ENCODE results near the gene PLAC8.
"Not testable (repeated sequence)": the region's sequence is repeated elsewhere in the genome, so short reads cannot be mapped to it uniquely, and the experiment has no call there.

The PLAC8 gene

DNA sequence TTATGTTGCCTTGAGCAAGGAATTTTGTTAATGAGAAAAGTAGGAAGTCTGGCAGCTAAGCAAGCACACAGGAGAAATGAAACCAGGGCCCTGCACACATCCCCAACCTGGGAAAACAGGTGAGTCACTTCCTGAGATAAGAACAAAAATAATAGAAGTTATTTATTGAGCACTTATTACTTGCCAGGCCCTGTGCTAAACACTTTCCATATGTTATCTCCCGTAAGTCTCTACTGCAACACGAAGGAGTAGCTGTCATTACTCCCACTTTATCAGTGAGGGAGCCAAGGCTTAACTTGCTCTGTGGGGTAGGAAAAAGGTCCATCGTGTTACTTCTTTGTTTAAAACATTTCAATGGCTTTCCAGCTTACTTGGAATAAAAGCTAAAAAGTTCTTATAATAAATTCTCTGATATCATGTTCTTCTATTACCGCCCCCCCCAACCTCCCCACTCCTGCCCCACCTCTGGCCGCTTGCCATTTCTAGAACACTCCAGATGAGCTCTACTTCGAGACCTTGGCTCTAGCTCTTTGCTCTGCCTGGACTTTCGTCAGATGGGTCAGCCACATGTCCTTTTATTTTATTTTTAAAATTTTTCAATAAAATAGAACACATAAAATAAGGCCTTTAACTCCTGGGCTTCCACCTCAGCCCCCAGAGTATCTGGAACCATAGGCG is 36.3 kb upstream of the PLAC8 start:
- Histone ChIP-seq H3K27ac (ENCODE audit: low read length) (no peak overlapping the region), H3K9ac (ENCODE audit: low read length) (no peak overlapping the region)
- TF ChIP-seq EZH2 (optimal IDR thresholded peaks at IDR 0.05; ENCODE audit: low read depth, low read length) (no peak), EZH2phosphoT487 (IDR thresholded peaks at IDR 0.05; ENCODE audit: low read length) (no peak)
- TF ChIP-seq, protein P1, sequence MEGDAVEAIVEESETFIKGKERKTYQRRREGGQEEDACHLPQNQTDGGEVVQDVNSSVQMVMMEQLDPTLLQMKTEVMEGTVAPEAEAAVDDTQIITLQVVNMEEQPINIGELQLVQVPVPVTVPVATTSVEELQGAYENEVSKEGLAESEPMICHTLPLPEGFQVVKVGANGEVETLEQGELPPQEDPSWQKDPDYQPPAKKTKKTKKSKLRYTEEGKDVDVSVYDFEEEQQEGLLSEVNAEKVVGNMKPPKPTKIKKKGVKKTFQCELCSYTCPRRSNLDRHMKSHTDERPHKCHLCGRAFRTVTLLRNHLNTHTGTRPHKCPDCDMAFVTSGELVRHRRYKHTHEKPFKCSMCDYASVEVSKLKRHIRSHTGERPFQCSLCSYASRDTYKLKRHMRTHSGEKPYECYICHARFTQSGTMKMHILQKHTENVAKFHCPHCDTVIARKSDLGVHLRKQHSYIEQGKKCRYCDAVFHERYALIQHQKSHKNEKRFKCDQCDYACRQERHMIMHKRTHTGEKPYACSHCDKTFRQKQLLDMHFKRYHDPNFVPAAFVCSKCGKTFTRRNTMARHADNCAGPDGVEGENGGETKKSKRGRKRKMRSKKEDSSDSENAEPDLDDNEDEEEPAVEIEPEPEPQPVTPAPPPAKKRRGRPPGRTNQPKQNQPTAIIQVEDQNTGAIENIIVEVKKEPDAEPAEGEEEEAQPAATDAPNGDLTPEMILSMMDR (IDR thresholded peaks at IDR 0.05; ENCODE audit: low read length): no peak

GRCh38 chr4:83149865-83150652 is 35.5 kb upstream of the PLAC8 start:
- Histone ChIP-seq H3K27me3 (replicated peaks; ENCODE audit: insufficient read depth, low read length) (no peaks in the 10 kb centered on the region), H3K27ac (ENCODE audit: low read length) (no peak overlapping the region), H3K9ac (ENCODE audit: low read length) (no peak overlapping the region), H3K4me2 (ENCODE audit: low read depth, low read length) (no peak overlapping the region), H3K9me3 (replicated peaks; ENCODE audit: insufficient read depth, low read length) (no peaks in the 10 kb centered on the region), H4K20me1 (ENCODE audit: insufficient read depth, low read length) (no peaks in the 10 kb centered on the region), H2AFZ (ENCODE audit: low read length) (no peak overlapping the region), H3K79me2 (ENCODE audit: low read length) (no peaks in the 10 kb centered on the region), H3K4me1 (ENCODE audit: low read length) (peaks cover 11% of the 10 kb centered on the region; the same call in 1 of the 2 replicates), H3K36me3 (replicated peaks; ENCODE audit: insufficient read depth, low read length) (no peaks in the 10 kb centered on the region), H3K4me3 (ENCODE audit: low read length) (no peak overlapping the region), H3F3A (ENCODE audit: insufficient read depth, low read length) (no peaks in the 10 kb centered on the region), H3K9me2 (replicated peaks; ENCODE audit: insufficient read depth, low read length) (no peaks in the 10 kb centered on the region)
- TF ChIP-seq EZH2 (optimal IDR thresholded peaks at IDR 0.05; ENCODE audit: low read depth, low read length): no peak
- TF ChIP-seq, protein P1 (IDR thresholded peaks at IDR 0.05; ENCODE audit: low read length): no peak
- no peak for TF ChIP-seq EZH2phosphoT487 (IDR thresholded peaks at IDR 0.05; ENCODE audit: low read length)
- DNase-seq: no peak

More for the DNA sequence above, 36.3 kb upstream of the PLAC8 start:
- H4K20me1 ChIP-seq (ENCODE audit: insufficient read depth, low read length): no peaks in the 10 kb centered on the region
- H3K9me2 ChIP-seq (replicated peaks; ENCODE audit: insufficient read depth, low read length): no peaks in the 10 kb centered on the region
- no peak overlapping the region for H3K4me2 ChIP-seq (ENCODE audit: low read depth, low read length)
- no peaks in the 10 kb centered on the region for H3F3A ChIP-seq (ENCODE audit: insufficient read depth, low read length)
- no peak overlapping the region for H3K4me3 ChIP-seq (ENCODE audit: low read length)
- H2AFZ ChIP-seq (ENCODE audit: low read length): no peak overlapping the region
- H3K9me3 ChIP-seq (replicated peaks; ENCODE audit: insufficient read depth, low read length): no peaks in the 10 kb centered on the region
- peaks cover 11% of the 10 kb centered on the region; the same call in 1 of the 2 replicates for H3K4me1 ChIP-seq (ENCODE audit: low read length)
- H3K79me2 ChIP-seq (ENCODE audit: low read length): no peaks in the 10 kb centered on the region
- no peak for DNase-seq
- no peaks in the 10 kb centered on the region for H3K36me3 ChIP-seq (replicated peaks; ENCODE audit: insufficient read depth, low read length)
- H3K27me3 ChIP-seq (replicated peaks; ENCODE audit: insufficient read depth, low read length): no peaks in the 10 kb centered on the region

GRCh38 chr4:83146841-83147240 is 32.3 kb upstream of the PLAC8 start:
- no peak overlapping the region for H3K4me3 ChIP-seq (ENCODE audit: low read length)
- no peaks in the 10 kb centered on the region for H3K9me2 ChIP-seq (replicated peaks; ENCODE audit: insufficient read depth, low read length)
- TF ChIP-seq EZH2phosphoT487 (IDR thresholded peaks at IDR 0.05; ENCODE audit: low read length): no peak
- H3K27me3 ChIP-seq (replicated peaks; ENCODE audit: insufficient read depth, low read length): no peaks in the 10 kb centered on the region
- no peaks in the 10 kb centered on the region for H3K36me3 ChIP-seq (replicated peaks; ENCODE audit: insufficient read depth, low read length)
- H3K9me3 ChIP-seq (replicated peaks; ENCODE audit: insufficient read depth, low read length): no peaks in the 10 kb centered on the region
- no peaks in the 10 kb centered on the region for H3K79me2 ChIP-seq (ENCODE audit: low read length)
- no peaks in the 10 kb centered on the region for H3K4me1 ChIP-seq (ENCODE audit: low read length)
- no peak overlapping the region for H2AFZ ChIP-seq (ENCODE audit: low read length)
- no peak overlapping the region for H3K4me2 ChIP-seq (ENCODE audit: low read depth, low read length)
- no peaks in the 10 kb centered on the region for H4K20me1 ChIP-seq (ENCODE audit: insufficient read depth, low read length)
- H3F3A ChIP-seq (ENCODE audit: insufficient read depth, low read length): no peaks in the 10 kb centered on the region
- no peak for DNase-seq
- H3K9ac ChIP-seq (ENCODE audit: low read length): no peak overlapping the region
- H3K27ac ChIP-seq (ENCODE audit: low read length): no peak overlapping the region

DNA sequence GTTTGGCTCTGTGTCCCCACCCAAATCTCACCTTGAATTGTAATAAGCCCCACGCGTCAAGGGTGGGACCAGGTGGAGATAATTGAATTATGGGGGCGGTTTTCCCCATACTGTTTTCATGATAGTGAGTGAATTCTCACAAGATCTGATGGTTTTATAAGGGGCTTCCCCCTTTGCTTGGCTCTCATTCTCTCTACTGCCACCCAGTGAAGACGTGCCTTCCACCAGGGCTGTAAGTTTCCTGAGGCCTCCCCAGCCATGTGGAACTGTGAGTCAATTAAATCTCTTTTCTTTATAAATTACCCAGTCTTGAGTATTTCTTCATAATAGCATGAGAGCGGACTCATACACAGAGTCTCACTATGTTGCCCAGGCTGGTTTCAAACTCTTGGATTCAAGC is 31.2 kb upstream of the PLAC8 start:
- H3K79me2 ChIP-seq (ENCODE audit: low read length); H4K20me1 ChIP-seq (ENCODE audit: insufficient read depth, low read length); H3K9ac ChIP-seq (ENCODE audit: low read length); H3K27ac ChIP-seq (ENCODE audit: low read length); H3F3A ChIP-seq (ENCODE audit: insufficient read depth, low read length); H3K4me1 ChIP-seq (ENCODE audit: low read length); H3K9me2 ChIP-seq (replicated peaks; ENCODE audit: insufficient read depth, low read length); DNase-seq; H3K36me3 ChIP-seq (replicated peaks; ENCODE audit: insufficient read depth, low read length); H3K9me3 ChIP-seq (replicated peaks; ENCODE audit: insufficient read depth, low read length); H2AFZ ChIP-seq (ENCODE audit: low read length); H3K4me3 ChIP-seq (ENCODE audit: low read length); H3K27me3 ChIP-seq (replicated peaks; ENCODE audit: insufficient read depth, low read length); H3K4me2 ChIP-seq (ENCODE audit: low read depth, low read length): not testable (repeated sequence)
